Loucy (cell line): ENCODE data around the gene MCTP2.

ENCODE experiments used
- EZH2phosphoT487 ChIP-seq: fragments of 200-600 bp; IDR thresholded peaks from 2 replicates; pipeline ENCODE4 v1.6.1; 2018; ENCODE audit warnings: antibody characterized with exemption, mild to moderate bottlenecking, moderate library complexity, borderline replicate concordance
- TF ChIP-seq, protein P1 (sequence below): fragments of 200-600 bp; sonication (generic); conservative IDR thresholded peaks from 2 replicates; pipeline ENCODE4 v1.5.1; 2014; ENCODE audit warnings: mild to moderate bottlenecking, antibody characterized with exemption, low read length

- TF ChIP-seq, protein P1, sequence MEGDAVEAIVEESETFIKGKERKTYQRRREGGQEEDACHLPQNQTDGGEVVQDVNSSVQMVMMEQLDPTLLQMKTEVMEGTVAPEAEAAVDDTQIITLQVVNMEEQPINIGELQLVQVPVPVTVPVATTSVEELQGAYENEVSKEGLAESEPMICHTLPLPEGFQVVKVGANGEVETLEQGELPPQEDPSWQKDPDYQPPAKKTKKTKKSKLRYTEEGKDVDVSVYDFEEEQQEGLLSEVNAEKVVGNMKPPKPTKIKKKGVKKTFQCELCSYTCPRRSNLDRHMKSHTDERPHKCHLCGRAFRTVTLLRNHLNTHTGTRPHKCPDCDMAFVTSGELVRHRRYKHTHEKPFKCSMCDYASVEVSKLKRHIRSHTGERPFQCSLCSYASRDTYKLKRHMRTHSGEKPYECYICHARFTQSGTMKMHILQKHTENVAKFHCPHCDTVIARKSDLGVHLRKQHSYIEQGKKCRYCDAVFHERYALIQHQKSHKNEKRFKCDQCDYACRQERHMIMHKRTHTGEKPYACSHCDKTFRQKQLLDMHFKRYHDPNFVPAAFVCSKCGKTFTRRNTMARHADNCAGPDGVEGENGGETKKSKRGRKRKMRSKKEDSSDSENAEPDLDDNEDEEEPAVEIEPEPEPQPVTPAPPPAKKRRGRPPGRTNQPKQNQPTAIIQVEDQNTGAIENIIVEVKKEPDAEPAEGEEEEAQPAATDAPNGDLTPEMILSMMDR, result no peak
- TF ChIP-seq EZH2phosphoT487, result no peak
Measured at GRCh38 chr15:94480289-94480834, 249.0 kb downstream of the MCTP2 start.
